ELF-1 (cell line): ENCODE results near the gene GAS1.

Experiments used
- DNase-seq: peaks from one replicate; pipeline ENCODE4 v3.0.0-alpha.2; 2016; ENCODE audit warnings: low read depth, low spot score

GAS1 gene

DNA sequence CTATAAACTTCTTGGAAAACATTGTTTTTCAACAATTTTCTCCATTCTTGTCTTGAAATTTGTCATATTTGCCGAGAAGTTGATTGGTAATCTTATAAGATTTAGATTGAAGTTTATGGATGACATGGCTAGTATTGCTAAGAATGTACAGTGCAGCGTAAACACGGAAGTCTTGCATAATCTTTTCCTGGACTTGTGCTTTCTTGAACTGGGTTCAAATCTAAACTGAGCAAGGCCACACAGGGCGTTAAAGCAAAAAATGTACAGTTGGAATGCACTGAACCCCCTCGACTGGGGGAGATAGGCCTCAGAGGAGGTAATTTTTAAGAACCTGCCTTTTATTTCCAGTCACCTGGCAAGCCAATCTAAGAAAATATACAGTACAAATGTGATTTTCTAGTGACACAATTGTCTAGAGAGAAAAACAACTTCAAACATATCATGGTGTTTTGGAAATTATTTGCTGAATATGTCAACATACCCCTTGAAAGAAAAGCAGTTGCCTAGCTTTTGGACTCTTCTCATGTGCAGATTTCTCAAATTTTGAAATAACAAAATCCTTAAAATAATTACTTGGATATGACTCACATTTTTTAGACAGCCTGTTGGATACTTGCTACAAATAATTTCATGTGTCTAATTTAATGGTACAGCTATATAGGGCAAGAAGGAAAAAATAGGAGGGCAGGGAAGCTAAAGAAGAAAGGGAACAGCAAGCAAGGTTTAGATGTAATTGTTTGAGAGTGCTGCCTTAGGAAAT is 18.5 kb upstream of the GAS1 start:
- DNase-seq, result no peak

GRCh38 chr9:86962692-86963091 is 15.4 kb upstream of the GAS1 start:
- DNase-seq, result no peak

DNA sequence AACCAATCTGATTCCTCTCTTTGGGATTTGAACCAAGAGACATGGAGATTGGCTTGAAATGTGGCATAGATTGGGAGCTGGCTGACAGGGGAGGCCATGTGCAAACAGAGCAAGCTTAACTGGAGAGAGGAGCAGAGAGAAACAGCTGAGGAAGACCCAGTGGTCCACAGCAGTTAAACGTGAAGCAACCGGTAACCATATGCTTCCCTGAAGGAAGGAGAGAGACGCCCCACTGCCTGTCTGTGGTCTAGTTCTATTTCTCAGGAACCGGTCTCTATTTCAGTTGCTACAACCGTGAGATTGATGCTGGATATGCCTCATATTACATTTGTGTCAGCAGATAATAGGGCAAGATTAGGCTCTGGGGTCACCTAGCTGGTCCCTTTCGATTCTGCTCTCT is 13.6 kb upstream of the GAS1 start:
- DNase-seq, result no peak

DNA sequence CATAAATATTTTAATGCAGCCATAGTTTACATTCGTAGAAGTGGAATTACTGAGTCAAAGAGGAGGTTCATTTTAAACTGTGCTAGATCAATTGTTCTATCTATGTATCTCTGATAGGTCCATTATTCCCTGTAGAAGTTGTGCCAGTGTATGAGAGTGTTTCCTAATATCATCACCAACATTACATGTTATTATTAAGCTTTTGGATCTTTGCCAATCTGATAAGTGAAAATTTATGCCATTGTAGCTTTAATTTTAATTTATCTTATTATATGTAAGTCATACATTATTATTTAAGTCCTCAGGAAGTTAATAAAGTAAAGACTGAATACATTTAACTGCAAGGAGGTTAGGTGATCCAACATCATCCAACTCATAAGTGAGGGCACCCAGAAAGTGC is 10.9 kb upstream of the GAS1 start:
- no peak for DNase-seq

GRCh38 chr9:86955561-86955960 is 8.3 kb upstream of the GAS1 start:
- DNase-seq, result no peak

DNA sequence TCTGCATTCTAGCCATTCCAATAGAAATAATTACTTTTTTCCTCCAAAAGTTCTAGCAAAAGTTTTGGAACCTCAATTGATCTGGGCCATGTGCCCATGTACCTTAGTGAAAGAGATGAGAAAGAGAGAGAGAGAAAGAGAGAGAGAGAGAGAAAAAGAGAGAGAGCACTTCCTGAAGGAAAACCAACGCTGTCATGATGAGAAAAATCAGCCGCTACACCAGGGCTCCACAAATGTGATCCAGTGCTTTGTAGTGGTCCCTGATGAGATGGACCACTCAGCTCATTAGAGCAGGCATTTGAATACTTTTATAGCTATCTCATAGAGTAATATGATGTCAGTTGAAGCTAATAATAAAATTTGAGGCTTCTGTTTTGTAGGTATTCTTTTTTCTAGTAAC is 7.7 kb upstream of the GAS1 start:
- no peak for DNase-seq

GRCh38 chr9:86953181-86953580 is 5.9 kb upstream of the GAS1 start:
- DNase-seq, result no peak

DNA sequence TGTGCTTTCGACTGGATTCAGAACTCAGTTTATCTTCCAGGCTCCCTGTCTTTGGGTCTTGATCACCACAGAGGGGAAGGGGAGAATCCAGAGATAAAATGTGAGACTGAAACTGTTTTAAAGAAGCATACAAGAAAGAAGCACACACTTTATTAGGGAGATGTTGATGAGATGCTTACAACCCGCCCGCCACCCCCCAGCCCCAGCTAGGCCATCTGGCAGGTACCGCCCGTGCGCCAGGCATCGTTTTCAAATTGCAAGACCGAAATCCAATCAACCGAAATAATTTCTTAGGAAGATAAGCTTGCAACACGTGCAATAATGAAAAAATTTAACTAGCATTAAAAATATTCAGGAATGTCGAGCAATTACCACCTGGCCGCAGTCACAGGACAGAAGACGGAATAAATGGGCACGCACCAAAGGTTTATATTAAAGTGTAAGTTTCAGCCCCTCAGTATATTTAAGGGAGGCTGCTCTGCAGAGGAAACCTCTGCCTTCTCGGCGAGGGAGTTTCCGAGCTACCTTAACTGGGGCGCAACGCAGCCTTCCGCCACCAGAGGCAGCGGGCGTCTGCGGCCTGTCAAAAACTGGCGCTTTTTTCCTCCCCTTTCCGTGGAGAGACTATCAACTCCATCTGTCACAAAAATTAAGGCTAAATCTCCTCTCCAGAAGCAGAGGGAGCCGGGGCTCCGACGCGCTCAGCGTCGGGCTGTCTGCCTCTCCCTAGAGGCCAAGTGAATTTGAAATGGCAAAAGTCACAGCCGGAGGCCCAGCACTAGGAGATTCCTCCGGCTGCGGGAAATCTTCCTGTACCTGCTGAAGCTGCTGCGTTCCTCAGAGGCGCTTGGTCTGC is 996 bp upstream of the GAS1 start:
- peak; percentile 87 for DNase-seq

DNA sequence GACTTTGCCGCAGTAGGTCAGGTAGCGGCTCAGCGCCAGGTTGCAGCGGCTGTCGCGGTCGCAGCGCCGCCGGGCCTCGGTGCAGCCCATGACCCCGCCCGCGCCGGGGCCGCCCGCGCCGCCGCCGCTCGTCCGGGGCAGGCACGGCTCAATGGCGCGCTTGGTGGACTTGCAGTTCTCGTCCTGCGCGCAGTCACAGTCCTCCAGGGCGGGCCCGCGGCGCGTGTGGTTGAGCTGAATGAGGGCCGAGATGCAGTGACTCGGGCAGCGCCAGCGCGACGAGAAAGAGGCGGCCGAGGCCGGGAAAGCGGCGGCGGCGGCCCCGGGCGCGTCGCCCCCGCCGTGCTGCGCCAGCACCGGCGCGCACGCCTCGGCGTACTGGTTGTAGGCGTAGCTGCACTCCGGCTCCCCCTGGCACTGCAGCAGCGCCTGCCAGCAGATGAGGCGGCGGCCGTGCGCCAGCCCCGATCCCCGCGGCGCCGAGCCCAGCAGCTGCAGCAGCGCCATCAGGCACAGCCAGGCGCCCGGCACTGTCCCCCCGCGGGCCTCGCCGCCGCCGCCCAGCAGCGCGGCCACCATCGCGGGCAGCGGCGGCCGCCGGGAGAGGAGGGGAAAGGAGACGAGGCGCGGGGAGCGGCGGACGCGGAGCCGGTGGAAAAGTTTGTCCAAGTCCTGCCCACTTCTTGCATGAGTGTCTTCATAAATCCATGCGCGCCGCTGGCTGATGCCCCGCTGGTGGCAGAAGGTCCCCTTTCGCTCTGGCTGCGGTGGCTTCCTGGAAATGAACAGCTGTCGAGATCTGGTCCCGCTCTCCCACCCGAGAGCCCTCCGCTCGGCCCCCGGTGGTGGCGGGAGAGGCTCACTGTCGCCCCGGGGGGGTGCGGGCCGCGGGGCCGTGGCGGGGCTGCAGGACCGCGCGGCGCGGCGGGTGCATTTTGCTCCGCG is 833 bp downstream of the GAS1 start:
- DNase-seq, result peak; percentile 59

- peak; percentile 68 for DNase-seq
Measured at GRCh38 chr9:86945728-86946200, 1.5 kb downstream of the GAS1 start.

DNA sequence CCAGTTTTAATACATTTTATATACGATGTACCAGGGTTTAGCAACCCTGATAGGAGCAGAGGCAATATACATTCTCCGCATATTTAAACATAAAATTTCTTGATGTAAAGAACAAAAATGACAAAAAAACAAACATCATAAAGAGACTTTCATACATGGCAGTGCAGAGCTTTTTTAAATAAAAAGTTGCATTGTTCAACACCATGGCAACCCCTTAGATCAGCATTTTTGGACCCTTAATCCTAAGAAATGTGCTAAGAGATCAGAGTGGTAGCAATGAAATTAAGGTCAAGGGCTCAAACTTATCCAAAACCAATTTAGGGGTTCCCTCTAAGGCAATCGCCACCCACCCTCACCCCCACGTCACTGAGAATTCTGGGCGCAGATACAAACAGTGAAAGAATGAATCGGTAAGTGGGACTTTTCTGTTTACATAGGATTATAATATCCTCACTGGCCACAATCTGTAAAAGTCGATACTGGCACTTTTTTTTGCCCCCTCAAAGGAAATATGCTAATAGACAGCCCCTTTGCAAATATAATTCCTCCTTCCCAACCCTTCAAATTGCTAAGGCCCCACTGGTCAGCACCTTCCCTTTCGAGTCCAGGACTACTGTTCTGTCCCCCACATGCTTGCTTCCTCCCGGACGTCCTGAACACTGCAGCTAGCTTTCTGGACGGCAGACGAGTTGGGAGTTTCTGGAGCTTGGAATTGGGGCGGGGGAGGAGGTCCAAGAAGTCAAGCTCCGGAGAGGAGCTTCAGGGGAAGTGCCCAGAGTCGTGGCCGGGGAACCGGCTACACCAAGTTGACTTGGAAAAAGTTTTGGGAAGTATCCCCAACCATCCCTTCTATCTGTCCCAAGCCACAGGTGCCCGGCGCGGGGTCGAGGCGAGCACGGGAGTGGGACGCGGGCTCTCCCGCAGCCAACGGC is 2.2 kb downstream of the GAS1 start:
- DNase-seq, result peak; percentile 57

DNA sequence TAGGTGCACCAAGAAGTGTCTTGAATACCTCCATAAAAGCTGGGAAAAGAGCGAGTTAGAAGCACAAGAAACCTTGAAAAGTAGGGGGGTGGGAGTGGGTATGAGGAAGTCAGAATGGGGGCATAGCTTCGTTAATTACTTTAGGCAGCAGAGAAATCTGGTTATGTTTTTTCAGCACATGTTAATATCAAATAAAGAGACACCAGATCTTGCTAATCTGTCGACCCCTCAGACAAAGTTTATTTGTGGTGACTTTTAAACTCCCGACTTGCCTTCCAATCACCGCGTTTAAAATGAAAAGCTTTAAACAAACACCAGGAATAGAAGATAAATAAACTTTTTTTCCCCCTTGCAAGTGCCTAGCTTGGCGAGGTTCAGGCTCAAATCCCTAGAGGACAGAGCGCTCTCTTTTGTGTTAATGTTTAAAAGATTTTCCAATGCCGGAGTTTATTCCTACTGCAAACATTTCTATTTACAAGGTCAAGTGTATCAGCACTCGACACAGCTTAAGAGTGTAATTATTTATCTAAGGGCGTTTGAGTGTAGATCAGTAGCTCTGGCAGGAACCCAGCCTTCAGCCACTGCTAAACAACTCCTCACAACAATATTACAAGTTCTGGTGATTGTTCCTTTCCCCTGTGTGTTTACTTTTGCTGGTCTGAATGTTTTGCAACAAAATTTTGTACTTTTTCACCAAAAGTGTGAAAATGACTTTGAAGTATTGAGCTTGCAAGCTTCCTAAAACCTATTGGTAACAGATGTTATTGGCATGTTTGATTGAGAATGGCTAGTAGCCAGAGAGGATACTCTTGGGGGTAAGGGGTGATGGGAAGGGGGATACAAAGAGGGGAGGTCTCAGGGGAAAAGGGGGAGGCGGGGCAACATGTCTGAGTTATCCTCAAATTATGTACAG is 3.8 kb downstream of the GAS1 start:
- DNase-seq, result no peak

DNA sequence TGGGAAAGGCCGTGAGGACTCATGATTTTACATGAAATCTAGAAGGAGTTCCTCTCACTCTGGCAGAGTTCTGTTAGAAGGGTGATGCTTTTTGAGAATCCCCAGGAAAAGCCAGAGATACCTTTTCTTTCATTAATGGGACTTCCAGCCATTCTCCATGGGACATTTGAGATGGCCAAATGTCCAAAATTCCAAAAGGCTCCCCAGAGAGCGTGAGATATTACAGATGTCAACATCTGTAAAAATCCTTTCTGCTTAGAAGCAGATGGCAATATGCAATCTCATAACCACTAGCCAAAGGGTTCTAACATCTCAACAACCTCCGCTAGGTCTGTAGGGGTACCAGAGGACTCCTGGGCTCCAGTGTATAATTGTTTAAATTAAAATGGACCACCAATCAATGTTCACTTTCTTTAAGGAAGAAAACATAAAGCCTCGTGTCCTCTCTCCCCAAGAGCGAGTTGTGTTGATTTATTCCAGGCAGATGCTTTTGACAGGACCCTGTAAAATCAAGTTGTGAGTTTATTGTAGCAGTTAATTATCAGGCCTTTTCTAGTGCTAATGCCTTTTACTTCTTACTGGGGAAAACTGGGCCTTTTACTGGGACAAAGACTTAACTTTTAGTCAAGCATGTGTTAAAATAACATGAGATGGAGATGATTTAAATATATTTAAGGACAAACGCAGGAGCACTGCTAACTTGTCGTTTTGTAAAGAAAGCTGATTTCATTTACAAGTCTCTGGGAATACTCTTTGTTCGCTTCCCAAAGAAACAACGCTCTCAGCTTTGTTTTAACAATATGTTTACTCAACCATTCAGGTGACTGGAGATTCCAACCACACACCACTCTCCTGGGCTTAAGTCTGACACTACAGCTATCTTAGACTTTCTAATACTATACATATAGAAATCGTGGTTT is 4.8 kb downstream of the GAS1 start:
- peak; percentile 14 for DNase-seq

DNA sequence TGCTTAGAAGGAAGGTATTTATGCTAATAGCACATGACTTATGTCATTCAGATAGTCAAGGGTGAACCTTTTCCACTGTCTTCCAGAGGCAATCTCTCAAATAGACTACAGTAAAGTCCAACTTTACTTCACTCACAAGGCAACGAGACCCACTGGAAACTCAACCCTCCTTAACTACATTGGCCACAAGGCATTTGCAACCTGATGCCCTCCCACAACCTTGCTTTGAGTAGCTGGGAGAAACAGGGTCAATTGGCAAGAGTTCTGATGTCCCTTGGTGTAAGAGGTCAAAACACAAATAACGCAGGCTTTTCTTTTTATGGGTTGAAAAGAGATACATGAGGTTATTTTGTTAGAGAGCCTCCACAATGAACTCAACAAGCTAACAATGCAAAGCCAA is 6.1 kb downstream of the GAS1 start:
- no peak for DNase-seq

- peak; percentile 30 for DNase-seq
Measured at GRCh38 chr9:86940774-86941173, 6.5 kb downstream of the GAS1 start.

GRCh38 chr9:86939891-86940290 is 7.4 kb downstream of the GAS1 start:
- DNase-seq, result no peak

GRCh38 chr9:86939321-86939720 is 8.0 kb downstream of the GAS1 start:
- no peak for DNase-seq

DNA sequence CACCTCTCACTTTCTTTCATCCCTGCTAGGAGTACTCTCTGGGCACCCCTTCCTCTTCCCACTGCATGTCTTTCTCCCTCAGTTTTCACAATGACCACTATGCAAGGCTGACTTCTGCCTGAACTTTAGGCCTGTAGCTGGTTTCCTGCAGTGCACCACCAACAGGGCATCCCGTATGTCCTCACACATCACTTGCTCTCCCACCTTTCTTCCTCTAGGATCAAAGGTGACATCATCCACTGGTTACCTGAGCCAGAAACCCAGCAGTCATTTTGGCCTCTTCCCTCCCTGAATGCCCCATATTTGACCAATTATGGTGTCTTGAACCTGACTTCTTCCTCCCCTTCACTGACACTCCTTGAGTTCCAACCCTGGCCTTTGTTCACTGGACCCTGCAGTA is 8.5 kb downstream of the GAS1 start:
- no peak for DNase-seq

DNA sequence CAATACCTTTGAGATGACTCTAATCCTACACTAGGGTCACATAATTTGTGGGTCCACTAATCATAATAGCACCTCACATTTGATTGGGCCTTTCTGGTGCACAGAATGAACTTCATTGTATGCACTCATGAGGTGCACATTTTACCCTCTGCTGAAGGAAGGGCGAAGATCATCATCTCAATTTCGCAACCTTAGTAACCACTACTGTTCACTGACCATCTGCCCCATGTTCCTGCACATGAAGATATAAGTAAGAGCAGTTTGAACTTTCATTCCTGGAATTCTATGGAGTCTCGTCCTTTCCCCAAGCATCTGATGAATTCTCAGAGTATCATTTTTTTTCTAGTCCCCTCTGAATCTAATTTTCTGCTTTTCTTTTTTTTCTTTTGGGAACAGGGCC is 21.2 kb downstream of the GAS1 start:
- no peak for DNase-seq
